HEK293 (cell line): ENCODE results near the gene PMFBP1.

Source experiments
- CTCF ChIA-PET: fragments of 350-600 bp; formaldehyde crosslinking; extraction: SDS; loops from one replicate; lab custom pipeline; 2021; ENCODE audit warnings: antibody characterized with exemption; lab: Yijun Ruan, JAX
- POLR2A ChIA-PET: fragments of 300-600 bp; formaldehyde crosslinking; extraction: SDS; loops from one replicate; lab custom pipeline; 2020; ENCODE audit warnings: antibody characterized with exemption, inconsistent platforms; lab: Yijun Ruan, JAX
- H3K27ac ChIP-seq: fragments of 200-500 bp; sonication (Bioruptor generic); 2 replicates; pipeline ENCODE4 v1.5.1; 2014; ENCODE audit warnings: low read depth, low read length, control low read depth, inconsistent platforms; ENCODE audit errors: extremely low read depth
- H3K36me3 ChIP-seq, 2 experiments: fragments of 200-500 bp in 1 of 2; sonication (Bioruptor generic) in 1 of 2; 1 replicate in 1 of 2; 2 replicates in 1 of 2; pipeline ENCODE4 v1.5.1; 2014 to 2017; ENCODE audit warnings: inconsistent platforms in 2 of 2, low read length in 2 of 2; ENCODE audit not compliant: control insufficient read depth in 2 of 2, insufficient read depth in 1 of 2
- H3K4me1 ChIP-seq: fragments of 200-500 bp; sonication (Bioruptor generic); 2 replicates; pipeline ENCODE4 v1.5.1; 2014; ENCODE audit warnings: mild to moderate bottlenecking, low read length, inconsistent platforms; ENCODE audit not compliant: control insufficient read depth, insufficient read depth
- H3K4me3 ChIP-seq: 2 replicates; pipeline ENCODE4 v1.5.1; 2011; ENCODE audit warnings: low read depth, mild to moderate bottlenecking, control low read depth, low read length, moderate library complexity
- H3K9me3 ChIP-seq: fragments of 200-500 bp; sonication (Bioruptor generic); 2 replicates; pipeline ENCODE4 v1.5.1; 2014; ENCODE audit warnings: low read depth, low read length, inconsistent platforms; ENCODE audit not compliant: control insufficient read depth, insufficient read depth
- FEZF1 ChIP-seq: fragments of 450-650 bp; formaldehyde crosslinking; IDR thresholded peaks from 2 replicates; pipeline ENCODE4 v1.5.1; 2016; ENCODE audit warnings: missing biosample characterization, missing genetic modification characterization
- KLF9 ChIP-seq: fragments of 450-650 bp; formaldehyde crosslinking; IDR thresholded peaks from 2 replicates; pipeline ENCODE4 v1.5.1; 2016; ENCODE audit warnings: missing biosample characterization, missing genetic modification characterization, low read depth
- MZF1 ChIP-seq: fragments of 450-650 bp; formaldehyde crosslinking; IDR thresholded peaks from 2 replicates; pipeline ENCODE4 v1.5.1; 2017; ENCODE audit warnings: missing biosample characterization, missing genetic modification characterization, borderline replicate concordance
- SALL2 ChIP-seq: fragments of 450-650 bp; formaldehyde crosslinking; IDR thresholded peaks from 2 replicates; pipeline ENCODE4 v1.5.0; 2017; ENCODE audit warnings: missing biosample characterization, mild to moderate bottlenecking, missing genetic modification characterization, borderline replicate concordance
- SP3 ChIP-seq: fragments of 450-650 bp; formaldehyde crosslinking; IDR thresholded peaks from 2 replicates; pipeline ENCODE4 v1.5.1; 2016; ENCODE audit warnings: missing biosample characterization, missing genetic modification characterization
- YY1 ChIP-seq: fragments of 450-650 bp; formaldehyde crosslinking; IDR thresholded peaks from 2 replicates; pipeline ENCODE4 v1.5.1; 2018; ENCODE audit warnings: missing biosample characterization, missing genetic modification characterization
- ZBTB21 ChIP-seq: fragments of 450-650 bp; formaldehyde crosslinking; IDR thresholded peaks from 2 replicates; pipeline ENCODE4 v1.5.1; 2017; ENCODE audit warnings: missing biosample characterization, missing genetic modification characterization
- ZBTB26 ChIP-seq: fragments of 450-650 bp; formaldehyde crosslinking; optimal IDR thresholded peaks from 2 replicates; pipeline ENCODE3; 2016; ENCODE audit warnings: missing biosample characterization, mild to moderate bottlenecking, missing genetic modification characterization
- ZBTB48 ChIP-seq: fragments of 450-650 bp; formaldehyde crosslinking; IDR thresholded peaks from 2 replicates; pipeline ENCODE4 v1.5.1; 2016; ENCODE audit warnings: missing biosample characterization, missing genetic modification characterization
- ZFP41 ChIP-seq: fragments of 450-650 bp; formaldehyde crosslinking; IDR thresholded peaks from 2 replicates; pipeline ENCODE4 v1.5.1; 2016; ENCODE audit warnings: missing biosample characterization, missing genetic modification characterization, borderline replicate concordance
- ZNF146 ChIP-seq: fragments of 450-650 bp; formaldehyde crosslinking; IDR thresholded peaks from 2 replicates; pipeline ENCODE4 v1.5.1; 2016; ENCODE audit warnings: missing biosample characterization, missing genetic modification characterization
- ZNF223 ChIP-seq: fragments of 450-650 bp; formaldehyde crosslinking; IDR thresholded peaks from 2 replicates; pipeline ENCODE4 v1.5.1; 2016; ENCODE audit warnings: missing biosample characterization, missing genetic modification characterization
- ZNF366 ChIP-seq: fragments of 450-650 bp; formaldehyde crosslinking; conservative IDR thresholded peaks from 2 replicates; pipeline ENCODE4 v1.5.1; 2016; ENCODE audit warnings: missing biosample characterization, missing genetic modification characterization
- ZNF514 ChIP-seq: fragments of 450-650 bp; formaldehyde crosslinking; IDR thresholded peaks from 2 replicates; pipeline ENCODE4 v1.5.1; 2016; ENCODE audit warnings: missing biosample characterization, missing genetic modification characterization
- ZNF530 ChIP-seq: fragments of 450-650 bp; formaldehyde crosslinking; IDR thresholded peaks from 2 replicates; pipeline ENCODE4 v1.5.1; 2016; ENCODE audit warnings: low read depth, missing biosample characterization, missing genetic modification characterization
- ZNF560 ChIP-seq: fragments of 450-650 bp; formaldehyde crosslinking; IDR thresholded peaks from 2 replicates; pipeline ENCODE4 v1.5.1; 2017; ENCODE audit warnings: missing biosample characterization, missing genetic modification characterization, borderline replicate concordance
- ZNF692 ChIP-seq: fragments of 450-650 bp; formaldehyde crosslinking; IDR thresholded peaks from 2 replicates; pipeline ENCODE4 v1.5.1; 2016; ENCODE audit warnings: missing biosample characterization, missing genetic modification characterization
- ZNF792 ChIP-seq: fragments of 450-650 bp; formaldehyde crosslinking; IDR thresholded peaks from 2 replicates; pipeline ENCODE4 v1.5.1; 2016; ENCODE audit warnings: missing biosample characterization, missing genetic modification characterization
- ZSCAN18 ChIP-seq: fragments of 450-650 bp; formaldehyde crosslinking; IDR thresholded peaks from 2 replicates; pipeline ENCODE4 v1.5.1; 2016; ENCODE audit warnings: missing biosample characterization, missing genetic modification characterization
- ZSCAN4 ChIP-seq: fragments of 450-650 bp; formaldehyde crosslinking; IDR thresholded peaks from 2 replicates; pipeline ENCODE4 v1.5.1; 2017; ENCODE audit warnings: missing biosample characterization, missing genetic modification characterization

Gene PMFBP1

GRCh38 chr16:72199761-72200337, 27.9 kb upstream of the PMFBP1 start (continued):
- no peak for TF ChIP-seq ZNF146

GRCh38 chr16:72198771-72199201, 26.8 kb upstream of the PMFBP1 start:
- H3K9me3 ChIP-seq, result no peaks in the 10 kb centered on the region
- H3K27ac ChIP-seq, result no peak overlapping the region
- no peak for TF ChIP-seq ZBTB21 (tag by site-specific recombination)
- TF ChIP-seq ZNF514 (tag by site-specific recombination), result no peak
- TF ChIP-seq YY1 (tag by site-specific recombination), result no peak
- TF ChIP-seq FEZF1 (tag by site-specific recombination), result no peak
- TF ChIP-seq ZBTB48 (tag by site-specific recombination), result no peak
- TF ChIP-seq ZNF560 (tag by site-specific recombination), result no peak
- TF ChIP-seq ZFP41 (tag by site-specific recombination), result no peak
- TF ChIP-seq SP3, result no peak
- no peak for TF ChIP-seq KLF9 (tag by site-specific recombination)
- TF ChIP-seq MZF1 (tag by site-specific recombination), result no peak
- no peak for TF ChIP-seq ZSCAN18 (tag by site-specific recombination)
- no peak for TF ChIP-seq SALL2 (tag by site-specific recombination)
- no peak for TF ChIP-seq ZNF366 (tag by site-specific recombination)
- TF ChIP-seq ZNF223, result no peak
- no peak for TF ChIP-seq ZNF792 (tag by site-specific recombination)
- no peak for TF ChIP-seq ZBTB26 (tag by site-specific recombination)
- ChIA-PET CTCF (no interaction called here), POLR2A (no interaction called here)
- H3K4me1 ChIP-seq, result no peaks in the 10 kb centered on the region
- H3K36me3 ChIP-seq, result no peaks in the 10 kb centered on the region
- H3K4me3 ChIP-seq, result no peak overlapping the region

- Histone ChIP-seq H3K9me3 (no peaks in the 10 kb centered on the region), H3K4me1 (no peaks in the 10 kb centered on the region), H3K36me3 (no peaks in the 10 kb centered on the region), H3K4me3 (no peak overlapping the region), H3K27ac (no peak overlapping the region)
- ChIA-PET CTCF (interaction anchor here (0.7 kb wide), 1 partner anchor 48 kb away, joined by 3 read pairs; no protein-coding TSS in a partner anchor), POLR2A (no interaction called here)
- TF ChIP-seq ZSCAN4 (tag by site-specific recombination) (no peak), ZNF692 (no peak), ZNF530 (no peak)
Measured at GRCh38 chr16:72198021-72198711, 26.2 kb upstream of the PMFBP1 start.
